ENCODE data around the gene TRIM52.

- TF ChIP-seq EZH2phosphoT487 (IDR thresholded peaks at IDR 0.05; ENCODE audit: low read depth): no peak
- TF ChIP-seq CTCF (IDR thresholded peaks at IDR 0.05; ENCODE audit: low read depth, low read length): no peak
These were observed 30.9 kb downstream of the TRIM52 start for GRCh38 chr5:181229996-181230395.
